22Rv1 (cell line): ENCODE results near the gene TPT1.
A peak's percentile ranks its signal among the peaks of the same experiment; 100 is the strongest.

Experiments
- H3K27ac ChIP-seq: fragments of 450-650 bp; 2 replicates; pipeline ENCODE4 v1.5.1; 2017
- CTCF ChIP-seq: fragments of 450-650 bp; IDR thresholded peaks from 2 replicates; pipeline ENCODE4 v1.5.1; 2017; ENCODE audit warnings: mild to moderate bottlenecking
- ZFX ChIP-seq: fragments of 450-650 bp; IDR thresholded peaks from 2 replicates; pipeline ENCODE4 v1.6.1; 2017; ENCODE audit warnings: antibody characterized with exemption, borderline replicate concordance

TPT1 gene

GRCh38 chr13:45335397-45336024, 5.5 kb downstream of the TPT1 start:
- TF ChIP-seq ZFX (no peak), CTCF (no peak)
- peak overlapping the region; percentile 15; the same call in 1 of the 2 replicates for H3K27ac ChIP-seq

- TF ChIP-seq CTCF (no peak), ZFX (no peak)
- peak overlapping the region; percentile 24; the same call in 1 of the 2 replicates for H3K27ac ChIP-seq
These were observed 6.7 kb downstream of the TPT1 start for GRCh38 chr13:45333977-45334922.

- peak overlapping the region; percentile 24 for H3K27ac ChIP-seq
- no peak for TF ChIP-seq CTCF
- TF ChIP-seq ZFX: no peak
These were observed 7.6 kb downstream of the TPT1 start for GRCh38 chr13:45333251-45333976.

GRCh38 chr13:45332831-45333219, 8.2 kb downstream of the TPT1 start:
- H3K27ac ChIP-seq: peak overlapping the region; percentile 24
- TF ChIP-seq ZFX (no peak), CTCF (no peak)

- peak overlapping the region; percentile 24 for H3K27ac ChIP-seq
These were observed 8.8 kb downstream of the TPT1 start for GRCh38 chr13:45332036-45332830.

GRCh38 chr13:45331692-45332035, 9.3 kb downstream of the TPT1 start:
- TF ChIP-seq ZFX (no peak), CTCF (no peak)
- H3K27ac ChIP-seq: no peak overlapping the region; the same call in 1 of the 2 replicates

More at GRCh38 chr13:45332036-45332830, 8.8 kb downstream of the TPT1 start:
- TF ChIP-seq ZFX: no peak

GRCh38 chr13:45331123-45331619, 9.8 kb downstream of the TPT1 start:
- TF ChIP-seq ZFX (no peak), CTCF (no peak)
- no peak overlapping the region for H3K27ac ChIP-seq
